Suprapubic skin (tissue), 4 donors: Measurements from ENCODE around the gene EYA2.

Source experiments
- CTCF ChIP-seq, 2 donors: fragments of 200-600 bp in 1 of 2; fragments of 450-650 bp in 1 of 2; sonication (generic) in 1 of 2; IDR thresholded peaks; one replicate each; pipeline ENCODE4 v1.5.1; 2016 to 2019; ENCODE audit warnings: antibody characterized with exemption in 2 of 2, mild to moderate bottlenecking in 1 of 2, moderate library complexity in 1 of 2
- EP300 ChIP-seq: sonication (generic); formaldehyde crosslinking; IDR thresholded peaks from one replicate; pipeline ENCODE4 v1.6.1; 2017; ENCODE audit warnings: antibody characterized with exemption
- POLR2AphosphoS5 ChIP-seq, 3 donors: sonication (generic); formaldehyde crosslinking; IDR thresholded peaks; one replicate each; pipeline ENCODE4 v1.6.1; 2017; ENCODE audit warnings: antibody characterized with exemption in 3 of 3

DNA sequence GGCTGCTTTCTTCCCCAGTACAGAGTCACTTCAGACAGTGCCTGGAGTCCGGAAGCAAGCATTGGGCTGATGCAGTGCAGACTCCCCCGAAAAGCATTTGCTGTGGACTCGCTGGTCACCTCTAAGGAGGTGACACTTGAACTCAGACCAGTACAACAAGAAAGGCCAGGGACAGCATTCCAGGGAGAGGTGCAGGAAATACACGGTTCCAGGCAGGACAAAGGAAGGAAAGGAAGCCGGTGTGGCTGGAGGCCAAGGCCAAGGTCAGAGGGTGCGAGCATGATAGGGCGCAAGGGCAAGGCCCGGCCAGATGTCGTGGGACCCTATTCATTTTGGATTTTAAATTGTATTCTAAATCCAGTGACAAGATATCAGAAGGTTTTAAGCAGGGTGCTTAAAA is 300.9 kb downstream of the EYA2 start:
- no peak for TF ChIP-seq CTCF (IDR thresholded peaks at IDR 0.05)
- TF ChIP-seq EP300: no peak
- TF ChIP-seq POLR2AphosphoS5 (IDR thresholded peaks at IDR 0.05): no peak
